Adrenal gland (tissue), 12 donors: ENCODE measurements around the gene IL34. TPM values are rescaled to one million over a fixed set of nuclear protein-coding genes. Genes with fewer than 3 reads are reported as not detected.
A peak's percentile ranks its signal among the peaks of the same experiment; 100 is the strongest.

Source experiments
- DNase-seq, 7 donors: peaks; one replicate each; pipeline ENCODE4 v3.0.0-alpha.2; 2019 to 2020
- H3K27ac ChIP-seq, 5 donors: fragments of 200-600 bp; sonication (generic) in 4 of 5; 1 replicate in 3 of 5; 2 replicates in 2 of 5; pipeline versions ENCODE4 v1.5.1 to v1.8.0; 2016 to 2020; ENCODE audit warnings: mild to moderate bottlenecking in 1 of 5
- H3K27me3 ChIP-seq: fragments of 200-600 bp; 2 replicates; pipeline ENCODE4 v1.8.0; 2021
- H3K36me3 ChIP-seq, 2 donors: fragments of 200-600 bp; replicated peaks in 1 of 2; 1 replicate in 1 of 2; 2 replicates in 1 of 2; pipeline versions ENCODE4 v1.5.1 to v1.8.0; 2018 to 2022
- H3K4me1 ChIP-seq, 2 donors: fragments of 200-600 bp; replicated peaks in 1 of 2; 1 replicate in 1 of 2; 2 replicates in 1 of 2; pipeline versions ENCODE4 v1.5.1 to v1.8.0; 2018 to 2021
- H3K4me3 ChIP-seq, 4 donors: fragments of 200-600 bp; sonication (generic) in 3 of 4; one replicate each; pipeline ENCODE4 v1.5.1; 2016 to 2018
- H3K9me3 ChIP-seq, 3 donors: fragments of 200-600 bp; sonication (generic) in 1 of 3; replicated peaks in 1 of 3; 1 replicate in 2 of 3; 2 replicates in 1 of 3; pipeline versions ENCODE4 v1.5.1 to v1.8.0; 2016 to 2021
- CTCF ChIP-seq, 6 experiments: fragments of 450-650 bp in 4 of 6; fragments of 200-600 bp in 2 of 6; sonication (generic) in 1 of 6; IDR thresholded peaks; 1 replicate in 5 of 6; 2 replicates in 1 of 6; pipeline versions ENCODE4 v1.5.1 to v1.8.0; 2016 to 2021; ENCODE audit warnings: antibody characterized with exemption in 6 of 6, mild to moderate bottlenecking in 2 of 6, moderate library complexity in 1 of 6
- POLR2A ChIP-seq, 2 donors: fragments of 450-650 bp; IDR thresholded peaks; one replicate each; pipeline ENCODE4 v1.6.1; 2017; ENCODE audit warnings: antibody characterized with exemption in 2 of 2, mild to moderate bottlenecking in 2 of 2, moderate library complexity in 1 of 2
- WGBS, 4 donors: extraction: QIAGEN DNeasy Blood & Tissue Kit in 2 of 4; methylation state at CpG; one replicate each; pipeline versions ENCODE4 v1.1.5 to v1.1.7; 2013 to 2017; 5-methylcytosine and 5-hydroxymethylcytosine counted together
- intact Hi-C, 2 donors: fragments of 100-400 bp; cut with DNase I; formaldehyde crosslinking; loops; one replicate each; pipeline versions ENCODE4 v1.14.1 to v1.15.0; 2022 to 2023
- polyA plus RNA-seq, 3 donors: library from polyadenylated mRNA; stranded (reverse); fragments of 200-250 nt in 2 of 3; fragments of 350-450 nt in 1 of 3; fragmentation: Illumina TruSeq in 1 of 3; extraction: RNeasy Lipid Tissue Mini Kit (QIAGEN cat#74804) in 1 of 3; gene quantifications; one replicate each; pipeline ENCODE4 v1.2.3, GENCODE V29; 2013 to 2014
- total RNA-seq, 9 donors: library from RNA; depleted of rRNA in 4 of 9; stranded (reverse); fragments of >200 nt in 4 of 9; fragments of 120-200 nt in 1 of 9; fragmentation: NEBNext Ultra II Directional in 1 of 9; extraction: Animal tissue kit (Norgen Biotek cat#: 25700) in 1 of 9; gene quantifications; one replicate each; pipeline versions ENCODE4 v1.1.0 to v1.2.4, GENCODE V29; 2013 to 2023
- donor health status: healthy with polysubstance abuse.
- donor health status: Bipolar disorder and iron deficiency.
- donor health status: DM: yes; HTN: yes; CAD: no.
- donor health status: DM: no; HTN: no; CAD: no.
- donor health status: DM: no; HTN: no; CAD: no.
- donor health status: DM: yes; HTN: yes; CAD: no.

Gene IL34
- total and polyA plus RNA-seq, 12 donors: 1.2 to 62.9 (median 35.7) TPM

DNA sequence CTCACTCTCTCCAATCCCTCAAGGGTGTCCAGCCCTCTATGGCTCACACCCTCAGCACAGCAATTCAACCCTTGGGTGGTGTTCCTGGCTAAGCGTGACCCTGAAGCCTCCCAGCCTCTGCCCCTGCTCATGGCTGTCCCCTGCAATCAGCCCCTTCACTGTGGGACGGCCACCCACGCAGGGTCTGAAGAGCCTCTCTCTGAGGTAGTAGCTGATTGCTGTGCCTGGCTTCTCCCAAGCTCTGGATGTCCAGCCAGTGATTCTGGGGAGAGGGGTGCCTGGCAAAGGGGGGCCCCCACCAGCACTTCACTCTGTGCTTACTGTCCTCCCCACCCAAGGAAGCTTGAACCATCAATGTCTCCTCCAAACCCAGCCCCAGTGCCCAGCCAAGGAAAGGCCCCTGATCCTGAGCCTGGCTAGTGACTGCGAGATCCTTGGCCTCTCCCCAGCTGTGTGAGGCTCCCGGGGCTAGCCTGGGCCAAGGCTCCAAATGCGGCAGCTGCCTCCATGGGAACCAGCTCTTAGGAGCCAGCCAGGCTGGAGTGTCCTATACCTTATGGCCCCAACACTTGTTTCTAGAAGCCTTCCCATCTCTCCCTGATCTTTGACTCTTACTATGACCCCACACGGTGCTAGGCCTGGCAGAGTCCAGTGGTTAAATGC lies 29.6 kb downstream of the IL34 start:
- TF ChIP-seq POLR2A (IDR thresholded peaks at IDR 0.05) (no peak), CTCF (IDR thresholded peaks at IDR 0.05) (no peak)
- Histone ChIP-seq H3K9me3 (no peaks in the 10 kb centered on the region), H3K36me3 (peaks cover 0 to 86% of the 10 kb centered on the region in 2 donors), H3K27me3 (no peaks in the 10 kb centered on the region), H3K27ac (peak overlapping the region in 1 of 5 donors; percentile 49), H3K4me1 (peaks cover 7 to 9% of the 10 kb centered on the region in 2 donors), H3K4me3 (no peak overlapping the region)
- intact Hi-C loops: no loop called here
- DNase-seq: peak in 1 of 7 donors; percentile 35
- 77 to 83% (median 80%) methylated on average over 6 to 7 of the region's 7 CpGs for WGBS, 4 donors

DNA sequence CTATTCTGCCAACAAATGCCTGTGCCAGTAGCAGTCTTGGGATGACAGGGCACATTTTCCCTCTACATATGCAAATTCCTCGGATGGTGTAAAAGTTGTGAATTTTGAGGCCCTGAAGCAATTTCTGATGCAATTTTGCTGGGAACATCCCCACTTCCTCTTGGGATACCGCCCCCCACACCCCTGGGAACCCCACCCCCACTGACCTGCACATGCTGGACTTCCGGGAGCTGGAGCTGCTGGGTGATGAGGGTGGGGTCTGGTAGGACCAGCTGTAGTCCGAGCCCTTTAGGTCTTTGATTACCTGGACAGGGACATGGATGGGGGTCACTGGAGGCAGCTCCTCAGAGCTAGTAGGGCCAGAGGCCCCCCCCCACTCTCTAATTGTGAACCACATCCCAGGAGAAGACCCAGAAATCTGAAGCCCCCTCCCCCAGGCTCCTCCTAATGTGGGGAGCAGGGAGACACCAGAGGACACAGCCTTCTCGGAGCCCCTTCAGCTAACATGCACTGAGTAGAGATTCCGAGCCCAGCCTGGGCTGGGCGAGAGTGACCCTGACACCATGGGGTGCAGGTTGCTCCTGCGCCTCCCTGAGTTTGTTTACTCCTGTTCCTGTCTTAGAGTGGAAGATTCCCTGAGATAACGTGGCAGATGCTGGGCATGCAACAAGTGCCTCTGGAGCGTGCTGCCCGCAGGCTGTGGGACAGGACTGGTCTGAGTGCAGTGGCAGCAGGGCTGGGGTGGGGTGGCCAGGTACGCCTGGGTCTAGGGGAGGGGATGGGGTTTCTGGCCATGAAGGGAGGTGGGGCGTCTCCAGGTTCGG lies 30.5 kb downstream of the IL34 start:
- peak in 1 of 7 donors; percentile 16 for DNase-seq
- intact Hi-C loops: no loop called here
- TF ChIP-seq CTCF (IDR thresholded peaks at IDR 0.05): no peak
- no peak for TF ChIP-seq POLR2A (IDR thresholded peaks at IDR 0.05)
- WGBS, 4 donors: 84 to 97% (median 89%) methylated on average over 9 to 14 of the region's 14 CpGs
- Histone ChIP-seq H3K4me1 (peaks cover 16 to 18% of the 10 kb centered on the region in 2 donors), H3K27me3 (no peaks in the 10 kb centered on the region), H3K27ac (peak overlapping the region in 1 of 5 donors; percentile 49), H3K4me3 (no peak overlapping the region), H3K9me3 (no peaks in the 10 kb centered on the region), H3K36me3 (peaks cover 0 to 78% of the 10 kb centered on the region in 2 donors)

GRCh38 chr16:70677499-70678120 lies 31.3 kb downstream of the IL34 start:
- intact Hi-C loops: no loop called here
- H3K4me1 ChIP-seq: peaks cover 22 to 26% of the 10 kb centered on the region in 2 donors
- H3K27me3 ChIP-seq: no peaks in the 10 kb centered on the region
- 91 to 98% (median 93%) methylated on average over 8 to 15 of the region's 15 CpGs for WGBS, 4 donors
- H3K4me3 ChIP-seq: no peak overlapping the region
- peaks cover 0 to 72% of the 10 kb centered on the region in 2 donors for H3K36me3 ChIP-seq
- DNase-seq: no peak
- no peak overlapping the region for H3K27ac ChIP-seq
- no peaks in the 10 kb centered on the region for H3K9me3 ChIP-seq
- TF ChIP-seq POLR2A (IDR thresholded peaks at IDR 0.05): no peak

GRCh38 chr16:70678121-70678897 lies 31.9 kb downstream of the IL34 start:
- Histone ChIP-seq H3K9me3 (no peaks in the 10 kb centered on the region), H3K36me3 (peaks cover 0 to 67% of the 10 kb centered on the region in 2 donors), H3K4me3 (no peak overlapping the region), H3K27me3 (no peaks in the 10 kb centered on the region), H3K27ac (peak overlapping the region in 1 of 5 donors; percentile 56), H3K4me1 (peaks cover 22 to 33% of the 10 kb centered on the region in 2 donors)
- TF ChIP-seq CTCF (IDR thresholded peaks at IDR 0.05): no peak
- no peak for TF ChIP-seq POLR2A (IDR thresholded peaks at IDR 0.05)
- no peak for DNase-seq
- intact Hi-C loops: no loop called here
- WGBS, 4 donors: 80 to 90% (median 88%) methylated on average over 5 to 22 of the region's 22 CpGs
